SW480 (cell line): ENCODE data around the gene EEF2K.
A peak's percentile ranks its signal among the peaks of the same experiment; 100 is the strongest.

Source experiments
- DNase-seq: peaks from one replicate; pipeline ENCODE4 v3.0.0-alpha.2; 2016; ENCODE audit warnings: low spot score

EEF2K gene

GRCh38 chr16:22317625-22318024, 111.5 kb downstream of the EEF2K start:
- DNase-seq: no peak

DNA sequence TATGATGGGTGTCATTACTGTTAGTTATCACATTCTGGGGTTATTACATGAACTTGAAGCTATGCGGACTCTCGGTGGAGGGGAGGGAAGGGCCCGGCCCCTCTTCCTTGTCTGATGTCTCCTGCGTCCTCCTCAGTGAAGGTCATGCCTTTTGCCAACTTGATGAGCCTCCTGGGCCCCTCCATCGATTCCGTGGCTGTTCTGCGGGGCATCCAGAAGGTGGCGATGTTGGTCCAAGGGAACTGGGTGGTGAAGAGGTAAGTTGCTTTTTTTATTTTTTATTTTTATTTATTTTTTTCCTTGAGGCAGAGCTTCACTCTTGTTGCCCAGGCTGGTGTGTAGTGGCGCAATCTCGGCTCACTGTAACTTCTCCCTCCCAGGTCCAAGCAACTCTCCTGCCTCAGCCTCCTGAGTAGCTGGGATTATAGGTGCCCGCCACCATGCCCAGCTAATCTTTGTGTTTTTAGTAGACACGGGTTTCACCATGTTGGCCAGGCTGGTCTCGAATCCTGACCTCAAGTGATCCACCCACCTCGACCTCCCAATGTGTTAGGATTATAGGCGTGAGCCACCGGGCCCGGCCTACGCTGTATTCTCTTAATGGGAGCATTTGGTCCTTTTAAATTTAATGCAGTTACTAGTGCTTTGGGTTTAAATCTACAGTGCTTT, 112.7 kb downstream of the EEF2K start:
- DNase-seq: peak; percentile 6

DNA sequence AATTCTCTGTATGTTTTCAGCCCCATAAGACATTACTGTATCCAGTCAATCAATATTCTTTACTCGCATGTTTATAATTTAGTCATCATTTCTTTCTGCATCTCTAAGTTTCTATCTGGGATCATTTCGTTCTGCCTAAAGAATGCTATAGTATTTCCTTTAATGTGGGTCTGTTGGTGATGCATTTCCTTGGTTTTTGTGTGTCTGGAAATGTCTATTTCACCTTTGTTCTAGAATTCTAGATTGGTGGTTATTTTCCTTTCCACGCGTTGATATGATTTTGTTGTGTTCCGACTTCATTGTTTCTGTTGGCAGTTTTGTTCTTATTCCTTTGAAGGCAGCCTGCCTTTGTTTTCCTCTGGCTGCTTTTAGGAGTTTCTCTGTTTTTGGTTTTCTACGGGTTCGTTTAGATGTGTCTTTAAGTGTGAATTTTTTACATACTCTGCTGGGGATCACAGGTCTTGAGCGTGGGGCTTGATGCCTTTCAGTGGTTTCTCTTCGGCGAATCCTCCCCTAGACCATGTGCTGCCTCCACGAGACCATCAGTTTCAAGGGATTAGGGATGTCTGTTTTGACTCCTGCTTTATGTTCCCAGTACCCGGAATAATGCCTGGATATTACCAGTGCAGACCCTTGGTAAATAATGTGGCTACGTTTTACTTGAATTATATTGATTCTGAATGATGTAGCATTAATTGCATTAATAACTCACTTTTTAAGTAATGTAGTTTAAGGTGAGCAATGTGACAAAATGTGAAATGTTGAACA, 114.7 kb downstream of the EEF2K start:
- no peak for DNase-seq

DNA sequence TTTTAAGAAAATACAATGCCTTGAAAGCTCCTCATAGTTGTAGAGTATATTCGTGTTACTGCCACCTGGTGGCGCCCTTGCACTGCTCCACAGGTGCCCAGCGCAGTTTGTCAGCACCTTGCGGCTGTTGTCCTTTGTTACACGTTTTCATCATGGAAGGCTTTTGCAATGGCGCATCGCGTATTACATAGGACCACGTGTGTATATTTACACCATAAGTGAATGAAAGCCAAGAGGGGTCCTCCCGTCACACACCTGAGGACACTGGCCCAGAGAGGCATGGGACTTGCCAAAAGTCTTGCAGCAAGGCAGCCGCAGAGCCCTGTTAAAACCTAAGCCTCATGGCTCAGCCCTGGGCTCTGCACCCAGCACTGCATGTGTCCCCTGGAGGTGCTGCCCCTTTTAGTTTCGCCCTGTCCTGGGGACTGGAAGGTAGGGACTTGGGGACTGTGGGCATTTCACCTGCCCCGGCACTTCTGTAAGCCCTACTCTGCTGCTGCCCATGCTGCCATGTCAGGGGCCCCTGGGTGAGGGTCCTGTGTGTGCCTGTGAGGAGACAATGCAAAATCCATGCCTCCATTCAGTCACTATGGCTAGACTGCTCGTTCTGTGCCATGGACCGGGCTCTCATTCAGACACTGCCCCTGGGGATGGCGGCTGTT, 115.4 kb downstream of the EEF2K start:
- DNase-seq: peak; percentile 45

DNA sequence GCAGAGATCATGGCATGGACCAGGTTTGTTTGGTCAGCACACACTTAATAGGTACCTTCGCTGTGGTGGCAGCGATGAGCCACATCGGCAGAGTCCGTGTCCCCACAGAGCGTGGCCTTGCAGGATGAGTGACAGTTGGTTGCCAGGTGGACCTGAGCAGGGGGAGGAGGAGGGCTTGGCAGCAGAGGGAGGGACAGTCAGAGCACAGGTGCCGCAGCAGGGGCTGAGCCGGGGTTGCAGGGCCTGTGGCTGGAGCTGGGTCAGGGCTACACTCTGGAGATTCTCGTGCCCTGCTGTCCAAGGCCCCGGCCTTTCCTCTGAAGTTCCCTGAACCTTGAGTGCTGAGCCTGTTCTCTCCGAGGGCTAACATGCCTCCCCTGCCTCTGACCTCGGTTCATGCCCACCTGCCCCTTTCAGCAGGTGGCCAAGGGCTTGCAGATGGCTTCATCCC, 116.0 kb downstream of the EEF2K start:
- DNase-seq: no peak

DNA sequence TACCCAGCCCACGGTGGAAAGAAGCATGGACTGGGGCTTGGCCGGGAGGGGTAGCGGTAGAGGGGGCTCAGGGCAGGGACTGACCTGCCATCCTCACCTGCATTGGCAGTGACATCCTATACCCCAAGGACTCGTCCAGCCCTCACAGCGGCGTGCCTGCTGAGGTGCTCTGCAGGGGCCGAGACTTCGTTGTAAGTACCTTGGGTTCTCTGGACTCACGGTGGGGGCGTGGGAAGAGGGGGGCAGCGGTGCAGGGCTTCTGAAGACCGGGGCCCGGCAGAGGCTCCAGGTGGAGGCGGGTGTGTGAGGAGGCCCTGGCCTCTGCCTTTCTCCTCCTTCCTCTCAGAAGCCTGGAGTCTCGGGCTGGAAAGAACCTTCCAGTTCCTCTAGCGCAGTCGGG, 116.7 kb downstream of the EEF2K start:
- no peak for DNase-seq

DNA sequence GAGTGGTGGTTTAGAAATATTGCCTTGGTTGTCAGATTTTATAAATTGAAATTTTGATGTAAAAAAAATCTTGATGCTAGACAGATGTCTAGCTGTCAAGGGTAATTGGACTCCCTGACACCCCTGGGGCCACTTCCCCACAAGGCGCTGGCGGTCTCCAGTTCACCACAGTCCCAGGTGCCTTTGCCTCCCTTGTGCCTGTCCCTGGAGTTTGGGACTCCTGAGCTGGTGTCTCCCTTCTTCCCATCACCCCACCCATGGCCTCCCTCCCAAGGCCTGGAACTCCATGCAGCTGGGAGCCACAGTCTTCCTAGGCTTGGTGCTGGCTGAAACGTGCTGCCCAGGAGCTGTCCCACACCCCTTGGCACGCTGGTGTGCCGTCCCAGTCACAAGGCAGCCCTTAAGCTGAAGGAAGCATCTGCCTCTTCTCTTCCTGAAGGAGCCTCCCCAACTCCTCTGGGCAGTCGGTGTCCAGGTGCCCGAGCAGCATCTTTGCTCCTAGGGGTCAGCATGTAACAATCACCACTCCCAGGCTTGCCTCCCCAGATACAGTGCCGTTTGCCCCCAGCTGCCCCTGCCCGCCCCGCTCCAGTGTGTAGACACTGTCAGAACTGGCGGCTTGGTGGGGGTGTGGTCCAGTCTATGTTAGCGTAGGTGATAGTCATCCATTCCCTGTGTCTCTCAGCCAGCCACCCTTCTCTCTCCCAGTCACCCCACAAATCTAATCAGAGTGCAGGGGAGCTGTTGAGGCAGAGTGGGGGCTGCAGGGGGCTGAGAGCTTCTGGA, 117.3 kb downstream of the EEF2K start:
- DNase-seq: no peak

DNA sequence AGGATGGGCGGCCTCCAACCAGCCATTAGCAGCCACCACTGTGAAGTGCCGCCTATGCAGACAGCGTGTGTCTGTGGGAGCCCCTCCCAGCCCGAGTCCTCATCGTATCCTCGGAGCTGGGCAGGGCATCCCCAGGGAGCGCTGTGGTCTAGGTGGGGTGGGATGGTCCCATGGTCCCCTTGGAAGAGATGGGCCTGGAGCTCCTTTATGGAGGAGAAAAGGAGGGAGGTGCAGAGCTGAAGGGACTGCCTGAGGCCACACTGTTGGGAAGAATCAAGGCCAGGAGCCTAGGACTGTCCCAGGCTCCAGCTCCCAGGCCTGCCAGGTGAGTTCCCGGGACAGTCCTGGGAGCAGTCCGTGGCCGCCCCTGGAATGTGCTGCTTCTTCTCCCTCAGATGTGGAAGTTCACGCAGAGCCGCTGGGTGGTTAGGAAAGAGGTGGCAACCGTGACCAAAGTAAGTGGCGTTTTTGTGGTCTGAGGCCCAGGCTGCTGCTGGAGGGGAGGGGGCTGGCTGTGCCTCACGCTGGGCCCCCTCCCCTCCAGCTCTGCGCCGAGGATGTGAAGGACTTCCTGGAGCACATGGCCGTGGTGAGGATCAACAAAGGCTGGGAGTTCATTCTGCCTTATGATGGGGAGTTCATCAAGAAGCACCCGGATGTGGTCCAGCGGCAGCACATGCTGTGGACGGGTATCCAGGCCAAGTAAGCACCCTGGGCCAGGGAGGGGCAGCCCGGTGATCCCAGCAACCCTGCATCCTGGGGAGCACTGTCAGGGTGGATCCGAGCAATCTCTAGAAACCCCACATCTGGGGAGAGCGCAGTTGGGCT, 118.1 kb downstream of the EEF2K start:
- no peak for DNase-seq

GRCh38 chr16:22324787-22325597, 118.9 kb downstream of the EEF2K start:
- no peak for DNase-seq

DNA sequence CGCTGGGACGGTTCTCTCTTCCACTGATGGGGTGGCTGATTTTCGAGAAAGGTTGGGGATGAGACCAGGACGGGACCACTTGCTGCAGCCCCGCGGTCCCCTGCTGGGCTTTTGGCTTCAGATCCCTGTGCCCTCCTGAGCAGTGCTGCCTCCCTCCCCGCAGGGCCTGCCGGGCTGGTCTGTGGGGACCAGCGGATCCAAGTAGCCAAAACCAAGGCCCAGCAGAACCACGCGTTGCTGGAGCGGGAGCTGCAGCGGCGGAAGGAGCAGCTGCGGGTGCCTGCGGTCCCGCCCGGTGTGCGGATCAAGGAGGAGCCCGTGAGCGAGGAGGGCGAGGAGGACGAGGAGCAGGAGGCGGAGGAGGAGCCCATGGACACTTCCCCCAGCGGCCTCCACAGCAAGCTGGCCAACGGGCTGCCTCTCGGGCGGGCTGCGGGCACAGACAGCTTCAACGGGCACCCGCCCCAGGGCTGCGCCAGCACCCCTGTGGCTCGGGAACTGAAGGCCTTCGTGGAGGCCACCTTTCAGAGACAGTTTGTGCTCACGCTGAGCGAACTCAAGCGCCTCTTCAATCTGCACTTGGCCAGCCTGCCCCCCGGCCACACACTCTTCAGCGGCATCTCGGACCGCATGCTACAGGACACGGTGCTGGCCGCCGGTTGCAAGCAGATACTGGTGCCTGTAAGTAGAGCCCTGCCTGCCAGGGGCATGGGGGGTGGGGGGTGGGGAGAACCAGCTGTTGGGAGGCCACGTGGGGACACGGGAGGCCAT, 119.7 kb downstream of the EEF2K start:
- DNase-seq: no peak

- DNase-seq: no peak
Measured at GRCh38 chr16:22326369-22326652, 120.2 kb downstream of the EEF2K start.

DNA sequence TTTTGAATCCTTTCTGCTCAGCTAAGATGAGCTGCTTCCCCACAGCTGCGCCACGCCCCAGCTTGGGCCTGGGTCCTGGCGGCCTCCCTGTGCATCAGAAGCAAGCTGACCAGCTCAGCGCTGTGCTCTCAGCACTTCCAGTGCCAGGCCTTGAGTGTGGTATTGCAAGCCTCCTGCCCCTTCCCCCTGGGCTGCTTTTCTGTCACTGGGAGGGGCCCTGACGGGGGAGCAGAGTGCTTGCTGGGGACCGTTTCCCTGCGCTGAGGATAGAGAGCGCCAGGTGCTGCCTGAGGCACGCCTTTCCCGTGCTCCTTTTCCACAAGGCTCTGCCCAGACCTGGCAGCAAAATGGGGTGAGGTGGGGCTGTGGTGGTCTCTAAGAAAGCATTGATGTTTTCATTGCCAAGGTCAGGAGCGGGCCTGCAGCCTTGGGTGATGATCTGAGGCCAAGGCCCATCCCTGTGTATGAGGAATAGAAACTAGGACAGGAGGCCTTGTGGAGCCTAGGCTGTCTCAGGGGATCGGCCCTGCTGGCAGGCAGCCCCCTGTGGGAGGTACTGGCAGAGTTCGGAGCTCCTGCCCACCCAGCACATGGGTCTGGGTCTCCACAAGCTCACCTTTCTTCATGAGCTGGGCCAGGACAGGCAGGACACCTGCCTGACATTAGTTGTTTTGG, 120.8 kb downstream of the EEF2K start:
- DNase-seq: no peak

DNA sequence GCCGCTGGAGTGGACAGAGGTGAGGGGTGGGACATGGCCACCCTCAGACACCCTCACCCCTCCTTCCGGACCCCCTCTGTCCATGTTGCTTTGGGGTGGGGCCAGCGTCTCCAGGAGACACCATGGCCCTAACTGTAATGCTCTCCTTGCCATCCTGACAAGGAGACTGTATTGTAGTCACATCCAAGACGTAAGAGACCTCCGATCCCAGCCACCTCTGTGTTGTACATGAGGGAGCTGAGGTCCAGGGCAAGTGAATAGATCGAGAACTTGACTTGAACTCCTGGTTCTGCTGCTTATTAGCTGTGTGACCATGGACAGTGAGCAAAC, 121.3 kb downstream of the EEF2K start:
- no peak for DNase-seq

- DNase-seq: no peak
Measured at GRCh38 chr16:22328081-22328725, 122.1 kb downstream of the EEF2K start.

GRCh38 chr16:22329199-22329695, 123.2 kb downstream of the EEF2K start:
- no peak for DNase-seq

DNA sequence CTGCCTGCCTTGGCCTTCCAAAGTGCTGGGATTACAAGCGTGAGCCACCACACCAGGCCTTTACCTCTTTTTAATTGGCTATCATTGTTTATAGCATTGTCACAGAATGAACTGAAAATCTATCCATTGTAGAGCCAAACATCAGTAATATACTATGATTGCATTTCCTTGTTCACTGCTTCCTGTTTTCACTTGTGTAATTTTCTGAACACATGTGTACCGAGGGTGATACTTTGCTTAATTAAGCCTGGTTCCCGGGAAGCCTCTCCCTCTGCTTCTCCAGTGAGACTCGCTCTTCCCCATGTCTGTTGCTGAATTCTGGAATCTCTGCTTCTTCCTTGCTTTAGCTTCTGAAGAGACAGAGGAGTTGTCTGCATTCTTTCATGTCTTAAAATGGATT, 124.2 kb downstream of the EEF2K start:
- DNase-seq: no peak

DNA sequence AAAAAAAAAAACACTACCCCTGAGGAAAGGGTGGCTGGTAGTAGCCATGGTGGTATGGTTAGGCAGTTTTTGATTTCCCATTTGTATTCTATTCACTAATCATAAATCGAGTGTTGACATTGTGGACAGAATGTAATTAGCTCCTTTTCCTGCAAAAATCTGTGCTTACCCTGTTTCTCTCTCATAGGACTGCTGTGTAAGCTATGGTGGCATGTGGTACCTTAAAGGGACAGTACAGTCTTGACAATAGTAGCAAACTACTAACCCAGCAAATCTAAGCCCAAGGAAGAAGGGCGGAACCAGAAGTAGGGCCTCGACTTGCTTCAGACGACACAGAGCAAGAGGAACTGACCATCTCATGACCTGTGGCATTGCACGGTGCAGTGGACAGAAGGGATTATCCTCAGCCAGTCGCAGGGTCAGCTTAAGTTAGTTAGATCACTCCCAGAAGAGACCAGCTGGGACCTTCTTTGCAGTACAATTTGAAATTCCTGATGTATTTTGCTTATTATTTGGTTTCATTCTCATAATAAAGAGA, 127.4 kb downstream of the EEF2K start:
- DNase-seq: no peak

GRCh38 chr16:22335668-22336246, 129.7 kb downstream of the EEF2K start:
- no peak for DNase-seq
